ENCODE data around the gene NOXA1.

The NOXA1 gene

DNA sequence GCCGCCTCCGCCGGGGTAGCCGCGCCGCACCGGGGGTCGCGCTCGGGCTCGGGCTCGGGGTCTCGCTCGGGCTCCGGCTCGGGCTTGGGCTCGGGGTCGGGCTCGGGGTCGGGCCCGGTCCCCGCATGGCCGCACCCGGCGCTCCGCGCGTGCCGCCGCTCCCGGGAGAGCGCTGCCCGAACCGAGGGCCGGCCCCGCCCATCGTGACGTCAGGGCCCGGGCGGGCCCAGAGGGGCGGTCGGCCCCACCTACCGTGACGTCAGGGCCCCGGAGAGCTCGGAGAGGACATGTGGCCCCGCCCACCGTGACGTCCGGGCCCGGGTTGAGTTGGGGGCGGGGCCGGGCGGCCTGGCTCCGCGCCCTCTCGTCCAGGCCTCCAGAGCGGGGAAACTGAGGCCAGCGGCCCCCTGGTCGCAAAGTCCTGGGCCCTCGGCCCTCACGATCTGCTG, 36.0 kb downstream of the NOXA1 start, which contains the start of gene NSMF:
Gene NSMF, minus strand, starts transcription at position 183 of the 449 bp plus-strand sequence. CDS start 232 bp downstream, outside the sequence.
- ATAC-seq (ENCODE audit: low read depth) (peak; percentile 69), DNase-seq (ENCODE audit: low spot score) (peak; percentile 92)
- TF ChIP-seq, protein P1, sequence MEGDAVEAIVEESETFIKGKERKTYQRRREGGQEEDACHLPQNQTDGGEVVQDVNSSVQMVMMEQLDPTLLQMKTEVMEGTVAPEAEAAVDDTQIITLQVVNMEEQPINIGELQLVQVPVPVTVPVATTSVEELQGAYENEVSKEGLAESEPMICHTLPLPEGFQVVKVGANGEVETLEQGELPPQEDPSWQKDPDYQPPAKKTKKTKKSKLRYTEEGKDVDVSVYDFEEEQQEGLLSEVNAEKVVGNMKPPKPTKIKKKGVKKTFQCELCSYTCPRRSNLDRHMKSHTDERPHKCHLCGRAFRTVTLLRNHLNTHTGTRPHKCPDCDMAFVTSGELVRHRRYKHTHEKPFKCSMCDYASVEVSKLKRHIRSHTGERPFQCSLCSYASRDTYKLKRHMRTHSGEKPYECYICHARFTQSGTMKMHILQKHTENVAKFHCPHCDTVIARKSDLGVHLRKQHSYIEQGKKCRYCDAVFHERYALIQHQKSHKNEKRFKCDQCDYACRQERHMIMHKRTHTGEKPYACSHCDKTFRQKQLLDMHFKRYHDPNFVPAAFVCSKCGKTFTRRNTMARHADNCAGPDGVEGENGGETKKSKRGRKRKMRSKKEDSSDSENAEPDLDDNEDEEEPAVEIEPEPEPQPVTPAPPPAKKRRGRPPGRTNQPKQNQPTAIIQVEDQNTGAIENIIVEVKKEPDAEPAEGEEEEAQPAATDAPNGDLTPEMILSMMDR (IDR thresholded peaks at IDR 0.05; ENCODE audit: poor library complexity, severe bottlenecking): no peak
- no peaks in the 10 kb centered on the region for H3K27me3 ChIP-seq (ENCODE audit: insufficient read depth, poor library complexity, severe bottlenecking)
- H3K36me3 ChIP-seq (ENCODE audit: low read depth): peaks cover 17% of the 10 kb centered on the region
- H3K4me1 ChIP-seq (ENCODE audit: insufficient read depth, poor library complexity, severe bottlenecking): no peaks in the 10 kb centered on the region
- peak within 1 kb of the TSS; percentile 69 for H3K4me3 ChIP-seq (ENCODE audit: severe bottlenecking)
- H3K27ac ChIP-seq (ENCODE audit: poor library complexity, severe bottlenecking): peak within 1 kb of the TSS; percentile 11
- no peaks in the 10 kb centered on the region for H3K9me3 ChIP-seq (ENCODE audit: severe bottlenecking)

DNA sequence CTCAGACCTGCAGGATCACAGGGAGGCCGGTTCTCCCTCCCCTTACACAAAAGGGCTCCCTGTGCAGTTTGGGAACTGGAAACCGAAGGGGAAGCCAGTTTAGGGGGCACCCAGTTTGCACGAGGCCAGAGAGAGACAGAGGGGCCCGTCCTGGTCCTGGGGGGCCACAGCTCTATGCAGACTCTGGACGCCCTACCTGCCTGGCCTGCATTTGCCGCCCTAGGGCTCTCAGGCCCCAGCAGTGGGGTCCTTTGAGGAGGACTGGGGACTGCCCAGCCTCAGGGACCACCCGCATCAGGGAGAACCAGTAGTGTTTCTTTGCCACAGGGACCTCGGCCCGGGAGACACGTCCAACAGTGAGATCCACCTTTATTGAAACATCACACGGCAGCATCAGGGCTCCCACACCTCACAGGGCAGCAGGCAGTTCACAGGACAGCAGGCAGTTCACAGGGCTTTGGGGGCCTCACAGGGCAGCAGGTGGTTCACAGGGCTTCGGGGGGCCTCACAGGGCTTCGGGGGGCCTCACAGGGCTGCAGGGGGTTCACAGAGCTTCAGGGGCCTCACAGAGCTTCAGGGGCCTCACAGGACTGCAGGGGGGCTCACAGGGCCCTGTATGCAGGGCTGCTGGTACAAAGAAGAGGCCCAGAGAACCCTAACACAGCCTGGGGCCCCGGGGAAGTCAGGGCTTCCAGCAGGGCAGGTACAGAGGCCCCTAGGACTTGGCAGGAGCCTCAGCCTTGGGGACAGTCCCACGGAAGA, 36.6 kb downstream of the NOXA1 start:
- Histone ChIP-seq H3K4me1 (ENCODE audit: insufficient read depth, poor library complexity, severe bottlenecking) (no peaks in the 10 kb centered on the region), H3K27me3 (ENCODE audit: insufficient read depth, poor library complexity, severe bottlenecking) (no peaks in the 10 kb centered on the region), H3K27ac (ENCODE audit: poor library complexity, severe bottlenecking) (no peak overlapping the region), H3K4me3 (ENCODE audit: severe bottlenecking) (peak overlapping the region; percentile 69), H3K9me3 (ENCODE audit: severe bottlenecking) (no peaks in the 10 kb centered on the region), H3K36me3 (ENCODE audit: low read depth) (peaks cover 11% of the 10 kb centered on the region)
- no peak for ATAC-seq (ENCODE audit: low read depth)
- peak; percentile 49 for DNase-seq (ENCODE audit: low spot score)
- TF ChIP-seq, protein P1 (IDR thresholded peaks at IDR 0.05; ENCODE audit: poor library complexity, severe bottlenecking): no peak

DNA sequence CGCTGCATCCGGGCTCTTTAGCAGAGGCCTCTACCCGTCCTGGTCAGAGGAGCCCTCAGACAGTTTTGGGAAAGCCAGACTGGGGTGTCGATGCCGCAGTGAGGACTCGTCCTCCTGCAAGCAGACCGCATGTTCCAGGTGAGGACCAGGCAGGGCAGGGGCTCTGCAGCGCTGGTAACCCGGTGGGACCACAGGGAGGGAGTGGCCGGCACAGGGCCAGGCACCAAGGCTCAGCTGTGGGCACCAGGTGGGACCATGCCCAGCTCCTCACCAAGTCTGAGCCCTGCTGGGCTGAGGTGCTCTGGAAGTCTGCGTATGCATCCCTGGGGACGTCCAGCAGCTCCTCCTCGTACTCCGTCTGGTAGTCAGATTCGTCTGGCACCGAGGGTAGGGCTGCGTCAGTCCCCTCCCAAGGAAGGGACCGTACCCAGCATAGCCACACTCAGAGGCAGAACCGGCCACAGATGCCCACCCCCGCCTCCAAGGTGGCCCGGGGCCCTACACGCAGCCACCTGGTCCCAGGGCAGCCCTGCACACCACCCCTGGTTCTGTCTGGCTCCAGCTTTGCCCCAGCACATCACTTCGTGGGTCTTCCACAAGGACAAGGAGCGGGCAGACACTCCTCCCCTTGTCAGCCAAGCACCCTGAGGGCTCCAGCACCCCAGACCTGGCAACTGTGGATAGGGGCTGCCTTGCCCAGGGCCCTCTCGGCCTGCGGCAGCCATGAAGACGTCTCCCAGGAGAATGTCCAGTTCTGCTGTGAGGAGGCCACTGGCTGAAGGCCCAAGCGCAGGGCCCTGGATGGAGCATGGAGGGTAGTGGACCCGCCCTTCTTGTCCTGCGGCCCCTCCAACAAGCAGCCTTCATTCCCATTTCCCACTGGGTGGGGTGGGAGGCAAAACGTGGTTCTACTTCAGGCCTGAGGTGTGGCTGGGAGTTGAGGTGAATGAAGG, 37.4 kb downstream of the NOXA1 start:
- Histone ChIP-seq H3K36me3 (ENCODE audit: low read depth) (peaks cover 9% of the 10 kb centered on the region), H3K9me3 (ENCODE audit: severe bottlenecking) (no peaks in the 10 kb centered on the region), H3K27ac (ENCODE audit: poor library complexity, severe bottlenecking) (no peak overlapping the region), H3K4me3 (ENCODE audit: severe bottlenecking) (no peak overlapping the region), H3K27me3 (ENCODE audit: insufficient read depth, poor library complexity, severe bottlenecking) (no peaks in the 10 kb centered on the region), H3K4me1 (ENCODE audit: insufficient read depth, poor library complexity, severe bottlenecking) (no peaks in the 10 kb centered on the region)
- TF ChIP-seq, protein P1 (IDR thresholded peaks at IDR 0.05; ENCODE audit: poor library complexity, severe bottlenecking): no peak
- DNase-seq (ENCODE audit: low spot score) (peak; percentile 52), ATAC-seq (ENCODE audit: low read depth) (no peak)

DNA sequence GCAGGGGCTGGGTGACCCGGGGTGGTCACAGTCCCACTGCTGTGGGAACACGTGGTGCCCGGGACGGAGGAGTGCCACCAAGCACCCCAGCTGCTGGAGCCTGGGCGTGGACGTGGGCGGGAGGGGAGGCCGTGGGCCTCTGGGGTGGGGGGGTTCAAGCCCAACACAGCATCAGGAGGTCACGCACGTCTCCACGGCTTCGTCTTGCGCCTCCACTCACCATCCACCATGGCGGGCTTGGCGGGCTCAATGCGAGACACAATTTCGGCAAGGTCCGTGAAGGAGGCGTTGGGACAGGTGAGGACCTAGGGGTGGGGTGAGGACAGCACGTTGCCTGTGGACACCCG, 38.1 kb downstream of the NOXA1 start:
- Histone ChIP-seq H3K9me3 (ENCODE audit: severe bottlenecking) (no peaks in the 10 kb centered on the region), H3K27ac (ENCODE audit: poor library complexity, severe bottlenecking) (no peak overlapping the region), H3K4me3 (ENCODE audit: severe bottlenecking) (no peak overlapping the region), H3K27me3 (ENCODE audit: insufficient read depth, poor library complexity, severe bottlenecking) (no peaks in the 10 kb centered on the region), H3K36me3 (ENCODE audit: low read depth) (peaks cover 9% of the 10 kb centered on the region; the same call in 1 of the 2 replicates), H3K4me1 (ENCODE audit: insufficient read depth, poor library complexity, severe bottlenecking) (no peaks in the 10 kb centered on the region)
- ATAC-seq (ENCODE audit: low read depth) (no peak), DNase-seq (ENCODE audit: low spot score) (peak; percentile 44)
- TF ChIP-seq, protein P1 (IDR thresholded peaks at IDR 0.05; ENCODE audit: poor library complexity, severe bottlenecking): no peak
